ENCODE measurements around the gene WASHC2C. TPM values are rescaled to one million over a fixed set of nuclear protein-coding genes. Genes with fewer than 3 reads are reported as not detected.

Gene WASHC2C
- total and polyA plus RNA-seq, 2 of the 8 experiments (the other 6 are each of a cell fraction or from before 2014, with no cell fraction given) = 8.0 to 28.1 TPM

DNA sequence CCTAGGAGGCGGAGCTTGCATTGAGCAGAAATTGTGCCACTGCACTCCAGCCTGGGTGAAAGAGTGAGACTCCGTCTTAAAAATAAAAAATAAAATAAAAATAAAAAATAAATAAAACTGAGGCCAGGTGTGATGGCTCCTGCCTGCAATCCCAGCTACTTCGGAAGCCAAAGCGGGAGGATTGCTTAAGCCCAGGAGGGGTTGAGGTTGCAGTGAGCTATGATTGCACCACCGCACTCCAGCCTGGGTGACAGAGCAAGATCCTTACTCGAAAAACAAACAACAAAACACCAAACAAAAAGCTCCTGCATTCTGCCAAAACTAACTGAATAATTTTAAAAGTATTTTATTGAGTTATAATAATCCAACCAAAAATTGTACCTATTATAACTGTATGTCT, 84.0 kb downstream of the WASHC2C start:
- TF ChIP-seq RXRA (IDR thresholded peaks at IDR 0.05; ENCODE audit: insufficient read depth, low read depth, low read length) = no peak
- TF ChIP-seq SAP30 (IDR thresholded peaks at IDR 0.05; ENCODE audit: insufficient read depth, insufficient replicate concordance, low read length) = no peak
- TF ChIP-seq POLR2AphosphoS5 (IDR thresholded peaks at IDR 0.05; ENCODE audit: low read depth, low read length) = no peak
- TF ChIP-seq POU5F1 (IDR thresholded peaks at IDR 0.05; ENCODE audit: low read depth, low read length) = no peak
- TF ChIP-seq JUND (IDR thresholded peaks at IDR 0.05; ENCODE audit: low read length) = no peak
- no peak for TF ChIP-seq JUN (IDR thresholded peaks at IDR 0.05; ENCODE audit: low read depth, low read length)
- TF ChIP-seq KDM1A (IDR thresholded peaks at IDR 0.05; ENCODE audit: borderline replicate concordance, low read length) = no peak
- no peak for TF ChIP-seq SUZ12 (IDR thresholded peaks at IDR 0.05; ENCODE audit: low read length)
- no peak for TF ChIP-seq BRCA1 (IDR thresholded peaks at IDR 0.05; ENCODE audit: low read depth, low read length)
- no peak for TF ChIP-seq POLR2A (IDR thresholded peaks at IDR 0.05; ENCODE audit: control extremely low read depth in 1 of 2, low read depth in 2 of 2, low read length in 2 of 2)
- TF ChIP-seq YY1 (IDR thresholded peaks at IDR 0.05; ENCODE audit: low read depth, low read length) = no peak
- Histone ChIP-seq H3K4me1 (replicated peaks in 1 of 4; ENCODE audit: control insufficient read depth in 3 of 4, insufficient read depth in 4 of 4, low read length in 3 of 4) (no peaks in the 10 kb centered on the region), H3K23ac (ENCODE audit: insufficient read length) (no peak overlapping the region), H4K8ac (ENCODE audit: extremely low read depth, insufficient read depth, low read length) (no peak overlapping the region), H3K23me2 (ENCODE audit: low read depth, low read length) (no peaks in the 10 kb centered on the region), H3K4ac (replicated peaks; ENCODE audit: insufficient read length, low read depth, low read length) (no peak overlapping the region), H3K27ac (ENCODE audit: low read depth, low read length) (no peak overlapping the region), H2BK15ac (ENCODE audit: low read length) (no peak overlapping the region), H4K20me1 (replicated peaks in 1 of 2; ENCODE audit: control insufficient read depth in 1 of 2, insufficient read depth in 2 of 2, low read length in 2 of 2) (no peaks in the 10 kb centered on the region), H3K27me3 (replicated peaks in 1 of 4; ENCODE audit: control insufficient read depth in 3 of 4, extremely low read depth in 1 of 4, insufficient read depth in 3 of 4, low read length in 3 of 4) (no peaks in the 10 kb centered on the region), H2AK5ac (ENCODE audit: low read depth, low read length) (no peak overlapping the region), H3K36me3 (ENCODE audit: control insufficient read depth in 2 of 4, insufficient read depth in 4 of 4, low read length in 3 of 4) (no peaks in the 10 kb centered on the region), H3K9me3 (ENCODE audit: insufficient read depth in 2 of 2, low read depth in 1 of 2, low read length in 1 of 2) (no peaks in the 10 kb centered on the region), H4K5ac (ENCODE audit: insufficient read length, low read depth, low read length) (no peak overlapping the region), H3K56ac (replicated peaks; ENCODE audit: insufficient read length, low read depth, low read length) (no peak overlapping the region), H3K79me2 (ENCODE audit: control insufficient read depth in 1 of 2, insufficient read depth in 2 of 2, low read length in 2 of 2) (no peaks in the 10 kb centered on the region), H2AFZ (ENCODE audit: low read length) (no peak overlapping the region), H3K18ac (ENCODE audit: extremely low read depth, low read length) (no peak overlapping the region), H2BK5ac (ENCODE audit: low read depth, low read length) (no peak overlapping the region), H4K91ac (replicated peaks; ENCODE audit: insufficient read length, low read length) (no peak overlapping the region), H2BK120ac (replicated peaks; ENCODE audit: low read depth, low read length) (no peak overlapping the region), H3K9ac (replicated peaks in 1 of 4; ENCODE audit: extremely low read depth in 1 of 4, low read depth in 3 of 4, low read length in 3 of 4) (no peak overlapping the region), H3K14ac (ENCODE audit: insufficient read length) (no peak overlapping the region), H3K4me3 (ENCODE audit: extremely low read depth in 1 of 4, insufficient read depth in 2 of 4, low read depth in 3 of 4, low read length in 4 of 4) (no peak overlapping the region), H3K4me2 (ENCODE audit: insufficient read depth in 1 of 2, low read depth in 2 of 2, low read length in 2 of 2) (no peak overlapping the region), H2BK20ac (ENCODE audit: low read length) (no peak overlapping the region), H2BK12ac (ENCODE audit: low read depth, low read length) (no peak overlapping the region), H3K79me1 (ENCODE audit: low read depth, low read length) (no peaks in the 10 kb centered on the region)
- ChIA-PET POLR2A (ENCODE audit: partially characterized antibody) (no interaction called here), CTCF (ENCODE audit: partially characterized antibody) (no interaction called here)
- no peak for FAIRE-seq
- WGBS, 2 experiments (ENCODE audit: extremely low coverage in 1 of 2, insufficient coverage in 1 of 2, insufficient read length in 1 of 2, insufficient replicate concordance in 2 of 2, low coverage in 1 of 2, low lambda C conversion rate in 2 of 2, missing lambda C conversion rate in 1 of 2) = 89% methylated on average over 6 of the region's 6 CpGs; no CpG with 5 or more reads in 1 of the 2 experiments
- no peak for DNase-seq (ENCODE audit: low read depth in 1 of 2, low spot score in 2 of 2)
